ENCODE results near the gene OR12D3.

DNA sequence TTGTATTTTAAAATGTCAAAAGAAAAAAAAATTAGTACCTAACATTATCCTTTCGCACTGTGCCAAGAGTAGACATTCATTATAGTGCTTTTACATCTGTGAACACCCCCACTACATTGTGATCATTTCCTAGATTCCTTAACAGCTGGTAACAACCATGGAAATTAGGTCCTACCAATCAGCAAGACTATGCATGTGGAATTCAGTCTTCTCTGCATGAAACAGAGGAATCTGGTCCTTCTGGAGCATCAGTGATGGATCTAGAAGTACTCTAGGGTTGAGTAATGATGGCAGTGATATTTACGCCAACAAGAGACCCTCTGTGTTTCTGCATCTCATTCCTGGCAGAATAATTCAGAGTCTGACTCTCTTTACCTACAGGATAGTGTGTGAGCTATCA lies 49.1 kb upstream of the OR12D3 start:
- no peak for TF ChIP-seq SP1 (IDR thresholded peaks at IDR 0.05; ENCODE audit: low read depth)
- TF ChIP-seq, protein P1, sequence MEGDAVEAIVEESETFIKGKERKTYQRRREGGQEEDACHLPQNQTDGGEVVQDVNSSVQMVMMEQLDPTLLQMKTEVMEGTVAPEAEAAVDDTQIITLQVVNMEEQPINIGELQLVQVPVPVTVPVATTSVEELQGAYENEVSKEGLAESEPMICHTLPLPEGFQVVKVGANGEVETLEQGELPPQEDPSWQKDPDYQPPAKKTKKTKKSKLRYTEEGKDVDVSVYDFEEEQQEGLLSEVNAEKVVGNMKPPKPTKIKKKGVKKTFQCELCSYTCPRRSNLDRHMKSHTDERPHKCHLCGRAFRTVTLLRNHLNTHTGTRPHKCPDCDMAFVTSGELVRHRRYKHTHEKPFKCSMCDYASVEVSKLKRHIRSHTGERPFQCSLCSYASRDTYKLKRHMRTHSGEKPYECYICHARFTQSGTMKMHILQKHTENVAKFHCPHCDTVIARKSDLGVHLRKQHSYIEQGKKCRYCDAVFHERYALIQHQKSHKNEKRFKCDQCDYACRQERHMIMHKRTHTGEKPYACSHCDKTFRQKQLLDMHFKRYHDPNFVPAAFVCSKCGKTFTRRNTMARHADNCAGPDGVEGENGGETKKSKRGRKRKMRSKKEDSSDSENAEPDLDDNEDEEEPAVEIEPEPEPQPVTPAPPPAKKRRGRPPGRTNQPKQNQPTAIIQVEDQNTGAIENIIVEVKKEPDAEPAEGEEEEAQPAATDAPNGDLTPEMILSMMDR (IDR thresholded peaks at IDR 0.05 in 2 of 3, conservative IDR thresholded peaks at IDR 0.05 in 1 of 3; ENCODE audit: borderline replicate concordance in 1 of 3, insufficient read depth in 1 of 3, low read depth in 2 of 3, low read length in 2 of 3) = no peak
- TF ChIP-seq CEBPB (IDR thresholded peaks at IDR 0.05; ENCODE audit: low read depth) = no peak
- no peak for TF ChIP-seq FOSL1 (IDR thresholded peaks at IDR 0.05; ENCODE audit: low read depth)
- TF ChIP-seq EZH2 (IDR thresholded peaks at IDR 0.05) = no peak

All from HCT116 (cell line).